GM23338 (cell line): ENCODE measurements around the gene LRCH2.

Experiments used
- POLR2AphosphoS5 ChIP-seq: IDR thresholded peaks from 2 replicates; pipeline ENCODE4 v1.6.1; 2016; ENCODE audit warnings: antibody characterized with exemption, low read depth
- TF ChIP-seq, protein P1 (sequence below), 2 experiments: fragments of 200-600 bp in 1 of 2; sonication (generic) in 1 of 2; conservative IDR thresholded peaks; 2 replicates each; pipeline versions ENCODE4 v1.5.1 to v1.6.1; 2016 to 2017; ENCODE audit warnings: antibody characterized with exemption in 2 of 2, low read depth in 2 of 2, mild to moderate bottlenecking in 2 of 2, moderate library complexity in 1 of 2
- TF ChIP-seq, protein P2 (sequence below): IDR thresholded peaks from one replicate; pipeline ENCODE4 v1.6.1; 2018; ENCODE audit warnings: antibody characterized with exemption; ENCODE audit not compliant: unreplicated experiment
- TF ChIP-seq, protein P3 (sequence below): IDR thresholded peaks from 2 replicates; pipeline ENCODE4 v1.6.1; 2016; ENCODE audit warnings: antibody characterized with exemption

DNA sequence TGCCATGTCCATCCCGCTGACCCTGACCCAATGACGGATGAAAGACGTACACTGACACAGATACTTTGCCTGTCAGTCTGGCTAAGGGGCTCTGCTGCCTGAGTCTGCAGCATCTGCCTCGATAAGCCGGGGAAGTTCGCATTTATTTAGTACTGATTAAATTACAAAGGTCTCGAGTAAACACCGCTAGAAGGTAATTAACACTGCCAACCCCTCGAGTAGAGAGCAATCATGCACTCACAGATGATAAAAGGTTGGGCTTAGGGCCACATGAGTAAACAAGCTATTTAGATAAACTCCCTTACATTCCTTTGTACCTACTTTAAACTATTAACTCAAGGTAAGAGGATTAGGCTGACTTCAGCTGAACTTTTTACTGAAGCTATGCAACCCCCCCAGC lies 60.7 kb downstream of the LRCH2 start:
- TF ChIP-seq, protein P1, sequence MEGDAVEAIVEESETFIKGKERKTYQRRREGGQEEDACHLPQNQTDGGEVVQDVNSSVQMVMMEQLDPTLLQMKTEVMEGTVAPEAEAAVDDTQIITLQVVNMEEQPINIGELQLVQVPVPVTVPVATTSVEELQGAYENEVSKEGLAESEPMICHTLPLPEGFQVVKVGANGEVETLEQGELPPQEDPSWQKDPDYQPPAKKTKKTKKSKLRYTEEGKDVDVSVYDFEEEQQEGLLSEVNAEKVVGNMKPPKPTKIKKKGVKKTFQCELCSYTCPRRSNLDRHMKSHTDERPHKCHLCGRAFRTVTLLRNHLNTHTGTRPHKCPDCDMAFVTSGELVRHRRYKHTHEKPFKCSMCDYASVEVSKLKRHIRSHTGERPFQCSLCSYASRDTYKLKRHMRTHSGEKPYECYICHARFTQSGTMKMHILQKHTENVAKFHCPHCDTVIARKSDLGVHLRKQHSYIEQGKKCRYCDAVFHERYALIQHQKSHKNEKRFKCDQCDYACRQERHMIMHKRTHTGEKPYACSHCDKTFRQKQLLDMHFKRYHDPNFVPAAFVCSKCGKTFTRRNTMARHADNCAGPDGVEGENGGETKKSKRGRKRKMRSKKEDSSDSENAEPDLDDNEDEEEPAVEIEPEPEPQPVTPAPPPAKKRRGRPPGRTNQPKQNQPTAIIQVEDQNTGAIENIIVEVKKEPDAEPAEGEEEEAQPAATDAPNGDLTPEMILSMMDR (conservative IDR thresholded peaks at IDR 0.05; ENCODE audit: low read depth in 2 of 2), result no peak
- TF ChIP-seq, protein P2, sequence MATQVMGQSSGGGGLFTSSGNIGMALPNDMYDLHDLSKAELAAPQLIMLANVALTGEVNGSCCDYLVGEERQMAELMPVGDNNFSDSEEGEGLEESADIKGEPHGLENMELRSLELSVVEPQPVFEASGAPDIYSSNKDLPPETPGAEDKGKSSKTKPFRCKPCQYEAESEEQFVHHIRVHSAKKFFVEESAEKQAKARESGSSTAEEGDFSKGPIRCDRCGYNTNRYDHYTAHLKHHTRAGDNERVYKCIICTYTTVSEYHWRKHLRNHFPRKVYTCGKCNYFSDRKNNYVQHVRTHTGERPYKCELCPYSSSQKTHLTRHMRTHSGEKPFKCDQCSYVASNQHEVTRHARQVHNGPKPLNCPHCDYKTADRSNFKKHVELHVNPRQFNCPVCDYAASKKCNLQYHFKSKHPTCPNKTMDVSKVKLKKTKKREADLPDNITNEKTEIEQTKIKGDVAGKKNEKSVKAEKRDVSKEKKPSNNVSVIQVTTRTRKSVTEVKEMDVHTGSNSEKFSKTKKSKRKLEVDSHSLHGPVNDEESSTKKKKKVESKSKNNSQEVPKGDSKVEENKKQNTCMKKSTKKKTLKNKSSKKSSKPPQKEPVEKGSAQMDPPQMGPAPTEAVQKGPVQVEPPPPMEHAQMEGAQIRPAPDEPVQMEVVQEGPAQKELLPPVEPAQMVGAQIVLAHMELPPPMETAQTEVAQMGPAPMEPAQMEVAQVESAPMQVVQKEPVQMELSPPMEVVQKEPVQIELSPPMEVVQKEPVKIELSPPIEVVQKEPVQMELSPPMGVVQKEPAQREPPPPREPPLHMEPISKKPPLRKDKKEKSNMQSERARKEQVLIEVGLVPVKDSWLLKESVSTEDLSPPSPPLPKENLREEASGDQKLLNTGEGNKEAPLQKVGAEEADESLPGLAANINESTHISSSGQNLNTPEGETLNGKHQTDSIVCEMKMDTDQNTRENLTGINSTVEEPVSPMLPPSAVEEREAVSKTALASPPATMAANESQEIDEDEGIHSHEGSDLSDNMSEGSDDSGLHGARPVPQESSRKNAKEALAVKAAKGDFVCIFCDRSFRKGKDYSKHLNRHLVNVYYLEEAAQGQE, result no peak
- no peak for TF ChIP-seq POLR2AphosphoS5
- TF ChIP-seq, protein P3, sequence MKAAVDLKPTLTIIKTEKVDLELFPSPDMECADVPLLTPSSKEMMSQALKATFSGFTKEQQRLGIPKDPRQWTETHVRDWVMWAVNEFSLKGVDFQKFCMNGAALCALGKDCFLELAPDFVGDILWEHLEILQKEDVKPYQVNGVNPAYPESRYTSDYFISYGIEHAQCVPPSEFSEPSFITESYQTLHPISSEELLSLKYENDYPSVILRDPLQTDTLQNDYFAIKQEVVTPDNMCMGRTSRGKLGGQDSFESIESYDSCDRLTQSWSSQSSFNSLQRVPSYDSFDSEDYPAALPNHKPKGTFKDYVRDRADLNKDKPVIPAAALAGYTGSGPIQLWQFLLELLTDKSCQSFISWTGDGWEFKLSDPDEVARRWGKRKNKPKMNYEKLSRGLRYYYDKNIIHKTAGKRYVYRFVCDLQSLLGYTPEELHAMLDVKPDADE, result no peak
